HepG2 (cell line): ENCODE results near the gene INO80B. TPM values are rescaled to one million over a fixed set of nuclear protein-coding genes. Genes with fewer than 3 reads are reported as not detected.
A peak's percentile ranks its signal among the peaks of the same experiment; 100 is the strongest.

Source experiments
- ATAD3A ChIP-seq: sonication (generic); formaldehyde crosslinking; IDR thresholded peaks from 2 replicates; pipeline ENCODE4 v1.4.0; 2020; ENCODE audit warnings: missing genetic modification reagents
- ATF3 ChIP-seq: sonication (generic); formaldehyde crosslinking; IDR thresholded peaks from 2 replicates; pipeline ENCODE4 v1.4.0; 2020; ENCODE audit warnings: missing genetic modification reagents
- DMAP1 ChIP-seq: IDR thresholded peaks from 2 replicates; pipeline ENCODE4 v1.6.1; 2016
- IKZF1 ChIP-seq: fragments of 450-650 bp; IDR thresholded peaks from 2 replicates; pipeline ENCODE4 v1.7.1; 2016
- MATR3 ChIP-seq: sonication (generic); formaldehyde crosslinking; IDR thresholded peaks from 2 replicates; pipeline ENCODE4 v1.4.0; 2020; ENCODE audit warnings: missing genetic modification reagents
- NAIF1 ChIP-seq: sonication (generic); formaldehyde crosslinking; IDR thresholded peaks from 2 replicates; pipeline ENCODE4 v1.5.0; 2020; ENCODE audit warnings: mild to moderate bottlenecking, missing genetic modification reagents, borderline replicate concordance
- NBN ChIP-seq: fragments of 450-650 bp; conservative IDR thresholded peaks from 2 replicates; pipeline ENCODE4 v1.6.1; 2017
- NFYB ChIP-seq: sonication (generic); formaldehyde crosslinking; IDR thresholded peaks from 2 replicates; pipeline ENCODE4 v1.4.0; 2020; ENCODE audit warnings: missing genetic modification reagents
- RFX5 ChIP-seq: IDR thresholded peaks from 2 replicates; pipeline ENCODE4 v1.6.1; 2011; ENCODE audit warnings: low read depth, low read length, improper control_type of control experiment
- RFXANK ChIP-seq: IDR thresholded peaks from 2 replicates; pipeline ENCODE4 v1.6.1; 2016
- TOE1 ChIP-seq: sonication (generic); formaldehyde crosslinking; IDR thresholded peaks from 2 replicates; pipeline ENCODE4 v1.4.0; 2020; ENCODE audit warnings: mild to moderate bottlenecking, missing genetic modification reagents
- ZBTB1 ChIP-seq: sonication (generic); formaldehyde crosslinking; IDR thresholded peaks from 2 replicates; pipeline ENCODE4 v1.4.0; 2020; ENCODE audit warnings: missing genetic modification reagents, borderline replicate concordance
- ZFP90 ChIP-seq: sonication (generic); formaldehyde crosslinking; IDR thresholded peaks from 2 replicates; pipeline ENCODE4 v1.8.0; 2022; ENCODE audit warnings: missing genetic modification reagents, mild to moderate bottlenecking, inconsistent platforms, borderline replicate concordance
- ZHX2 ChIP-seq, 2 experiments: sonication (generic) in 1 of 2; formaldehyde crosslinking in 1 of 2; IDR thresholded peaks; 2 replicates each; pipeline versions ENCODE4 v1.6.1 to v1.9.0; 2014 to 2022; ENCODE audit warnings: antibody characterized with exemption in 1 of 2, borderline replicate concordance in 1 of 2, inconsistent platforms in 1 of 2, low read depth in 1 of 2, missing genetic modification reagents in 1 of 2
- ZNF138 ChIP-seq: sonication (generic); formaldehyde crosslinking; IDR thresholded peaks from 2 replicates; pipeline ENCODE4 v1.5.0; 2020; ENCODE audit warnings: mild to moderate bottlenecking, low read depth, missing genetic modification reagents
- ZNF234 ChIP-seq: sonication (generic); formaldehyde crosslinking; conservative IDR thresholded peaks from 2 replicates; pipeline ENCODE4 v1.5.1; 2020; ENCODE audit warnings: mild to moderate bottlenecking, missing genetic modification reagents
- ZNF570 ChIP-seq: sonication (generic); formaldehyde crosslinking; IDR thresholded peaks from 2 replicates; pipeline ENCODE4 v1.4.0; 2020; ENCODE audit warnings: mild to moderate bottlenecking, missing genetic modification reagents, borderline replicate concordance
- ZNF883 ChIP-seq: sonication (generic); formaldehyde crosslinking; IDR thresholded peaks from 2 replicates; pipeline ENCODE4 v1.5.1; 2020; ENCODE audit warnings: mild to moderate bottlenecking, missing genetic modification reagents; ENCODE audit errors: not compliant biosample characterization
- ZSCAN25 ChIP-seq: sonication (generic); formaldehyde crosslinking; IDR thresholded peaks from 2 replicates; pipeline ENCODE4 v1.8.0; 2022; ENCODE audit warnings: mild to moderate bottlenecking, missing genetic modification reagents
- polyA plus RNA-seq, 8 experiments: library from polyadenylated mRNA; depleted of rRNA in 3 of 8; stranded (reverse) in 7 of 8; unstranded in 1 of 8; fragments of >200 nt; fragmentation: Illumina TruSeq in 4 of 8; extraction: Trizol in 4 of 8; gene quantifications; 2 replicates each; pipeline versions ENCODE4 v1.2.1 to v1.2.3, GENCODE V29; 2011 to 2016; ENCODE audit warnings: low read depth in 4 of 8, missing spikeins in 1 of 8, mixed read lengths in 1 of 8; ENCODE audit not compliant: insufficient read depth in 1 of 8
- total RNA-seq, 5 experiments: library from RNA; depleted of rRNA; stranded (reverse); fragments of >200 nt; fragmentation: Illumina TruSeq; extraction: Trizol; gene quantifications; 2 replicates each; pipeline ENCODE4 v1.2.3, GENCODE V29; 2016; ENCODE audit warnings: low read depth in 1 of 5
- TF ChIP-seq, protein P1 (sequence below): sonication (generic); formaldehyde crosslinking; conservative IDR thresholded peaks from 2 replicates; pipeline ENCODE4 v1.8.1; 2023; ENCODE audit warnings: missing genetic modification reagents
- TF ChIP-seq, protein P2 (sequence below): sonication (generic); formaldehyde crosslinking; IDR thresholded peaks from 2 replicates; pipeline ENCODE4 v1.4.0; 2020; ENCODE audit warnings: missing genetic modification reagents

Gene INO80B
- total and polyA plus RNA-seq, 2 of the 13 experiments (the other 11 are each of a cell fraction or from before 2014, with no cell fraction given), result 6.2 to 14.5 TPM

GRCh38 chr2:74482801-74483674, 28.2 kb downstream of the INO80B start, which contains the start of the genes CCDC142 and TTC31 (continued):
- TF ChIP-seq ZFP90 (CRISPR knock-in tag) (peak; percentile 76; the same call in 1 of the 2 replicates), ZHX2 (IDR thresholded peaks at IDR 0.05; ENCODE audit: low read depth) (peak; percentile 92), ZHX2 (CRISPR knock-in tag; IDR thresholded peaks at IDR 0.05; ENCODE audit: borderline replicate concordance) (no peak), ZNF570 (CRISPR knock-in tag) (no peak), NFYB (CRISPR knock-in tag) (peak; percentile 50; the same call in 1 of the 2 replicates), NAIF1 (CRISPR knock-in tag) (no peak), MATR3 (CRISPR knock-in tag) (no peak), DMAP1 (peak; percentile 90), ATF3 (peak; percentile 43), ZSCAN25 (peak; percentile 73; the same call in 1 of the 2 replicates), RFXANK (peak; percentile 76), ZNF883 (CRISPR knock-in tag) (peak; percentile 81), TOE1 (CRISPR knock-in tag) (no peak; the same call in 1 of the 2 replicates), IKZF1 (no peak), ZBTB1 (CRISPR knock-in tag) (no peak), ZNF234 (CRISPR knock-in tag) (no peak), ZNF138 (CRISPR knock-in tag) (no peak; the same call in 1 of the 2 replicates), NBN (no peak), ATAD3A (no peak; the same call in 1 of the 2 replicates), RFX5 (peak; percentile 13; the same call in 1 of the 2 replicates)
- TF ChIP-seq, protein P1, sequence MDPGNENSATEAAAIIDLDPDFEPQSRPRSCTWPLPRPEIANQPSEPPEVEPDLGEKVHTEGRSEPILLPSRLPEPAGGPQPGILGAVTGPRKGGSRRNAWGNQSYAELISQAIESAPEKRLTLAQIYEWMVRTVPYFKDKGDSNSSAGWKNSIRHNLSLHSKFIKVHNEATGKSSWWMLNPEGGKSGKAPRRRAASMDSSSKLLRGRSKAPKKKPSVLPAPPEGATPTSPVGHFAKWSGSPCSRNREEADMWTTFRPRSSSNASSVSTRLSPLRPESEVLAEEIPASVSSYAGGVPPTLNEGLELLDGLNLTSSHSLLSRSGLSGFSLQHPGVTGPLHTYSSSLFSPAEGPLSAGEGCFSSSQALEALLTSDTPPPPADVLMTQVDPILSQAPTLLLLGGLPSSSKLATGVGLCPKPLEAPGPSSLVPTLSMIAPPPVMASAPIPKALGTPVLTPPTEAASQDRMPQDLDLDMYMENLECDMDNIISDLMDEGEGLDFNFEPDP (CRISPR knock-in tag), result no peak; the same call in none of the 2 replicates
- TF ChIP-seq, protein P2, sequence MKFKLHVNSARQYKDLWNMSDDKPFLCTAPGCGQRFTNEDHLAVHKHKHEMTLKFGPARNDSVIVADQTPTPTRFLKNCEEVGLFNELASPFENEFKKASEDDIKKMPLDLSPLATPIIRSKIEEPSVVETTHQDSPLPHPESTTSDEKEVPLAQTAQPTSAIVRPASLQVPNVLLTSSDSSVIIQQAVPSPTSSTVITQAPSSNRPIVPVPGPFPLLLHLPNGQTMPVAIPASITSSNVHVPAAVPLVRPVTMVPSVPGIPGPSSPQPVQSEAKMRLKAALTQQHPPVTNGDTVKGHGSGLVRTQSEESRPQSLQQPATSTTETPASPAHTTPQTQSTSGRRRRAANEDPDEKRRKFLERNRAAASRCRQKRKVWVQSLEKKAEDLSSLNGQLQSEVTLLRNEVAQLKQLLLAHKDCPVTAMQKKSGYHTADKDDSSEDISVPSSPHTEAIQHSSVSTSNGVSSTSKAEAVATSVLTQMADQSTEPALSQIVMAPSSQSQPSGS (CRISPR knock-in tag), result peak; percentile 49
